PC-9 (cell line): ENCODE results near the gene HEATR5A. TPM values are rescaled to one million over a fixed set of nuclear protein-coding genes. Genes with fewer than 3 reads are reported as not detected.

Experiments
- BruUV-seq: library from RNA; stranded (reverse); fragments of 400-500 nt; replicated peaks from 2 replicates; lab custom pipeline; 2021; lab: Mats Ljungman, UMichigan
- CTCF ChIA-PET: fragments of 300-600 bp; sonication (Branson Sonifier 250); formaldehyde crosslinking; loops from one replicate; lab custom pipeline; 2022; ENCODE audit warnings: antibody characterized with exemption; lab: Charles Lee
- POLR2A ChIA-PET: fragments of 300-600 bp; sonication (Branson Sonifier 250); formaldehyde crosslinking; loops from one replicate; lab custom pipeline; 2022; ENCODE audit warnings: antibody characterized with exemption; ENCODE audit not compliant: unreplicated experiment; lab: Charles Lee
- DNase-seq, 2 experiments: peaks; one replicate each; pipeline versions ENCODE4 v3.0.0 to v3.0.0-alpha.2; 2015 to 2022; ENCODE audit warnings: mixed read lengths in 1 of 2
- H2AFZ ChIP-seq: fragments of 200-600 bp; sonication (generic); 2 replicates; pipeline ENCODE4 v1.8.1; 2017; ENCODE audit warnings: antibody characterized with exemption
- H3F3A ChIP-seq: fragments of 200-600 bp; sonication (generic); 2 replicates; pipeline ENCODE4 v1.8.1; 2017; ENCODE audit warnings: antibody characterized with exemption, mild to moderate bottlenecking, low read depth; ENCODE audit not compliant: insufficient read depth
- H3K27ac ChIP-seq: fragments of 200-600 bp; sonication (generic); 2 replicates; pipeline ENCODE4 v1.6.1; 2016; ENCODE audit warnings: mixed run types
- H3K27me3 ChIP-seq: fragments of 200-600 bp; sonication (generic); 2 replicates; pipeline ENCODE4 v1.6.1; 2016; ENCODE audit warnings: low read depth, mixed run types; ENCODE audit not compliant: insufficient read depth
- H3K36me3 ChIP-seq: fragments of 200-600 bp; sonication (generic); 2 replicates; pipeline ENCODE4 v1.6.1; 2016; ENCODE audit warnings: low read depth, mixed run types
- H3K4me1 ChIP-seq: fragments of 200-600 bp; sonication (generic); replicated peaks from 2 replicates; pipeline ENCODE4 v1.6.1; 2016; ENCODE audit warnings: mixed run types; ENCODE audit not compliant: insufficient read depth
- H3K4me2 ChIP-seq: fragments of 200-600 bp; sonication (generic); 2 replicates; pipeline ENCODE4 v1.6.1; 2017; ENCODE audit warnings: mixed run types
- H3K4me3 ChIP-seq: fragments of 200-600 bp; sonication (generic); 2 replicates; pipeline ENCODE4 v1.6.1; 2016; ENCODE audit warnings: mixed run types
- H3K79me2 ChIP-seq: fragments of 200-600 bp; sonication (generic); 2 replicates; pipeline ENCODE4 v1.6.1; 2017; ENCODE audit warnings: low read depth, mixed run types
- H3K9me2 ChIP-seq: fragments of 200-600 bp; sonication (generic); 2 replicates; pipeline ENCODE4 v1.8.1; 2017; ENCODE audit warnings: mild to moderate bottlenecking; ENCODE audit not compliant: insufficient read depth
- H3K9me3 ChIP-seq: fragments of 200-600 bp; sonication (generic); 2 replicates; pipeline ENCODE4 v1.8.1; 2016; ENCODE audit warnings: low read depth; ENCODE audit not compliant: insufficient read depth
- H4K20me1 ChIP-seq: fragments of 200-600 bp; sonication (generic); 2 replicates; pipeline ENCODE4 v1.8.1; 2017; ENCODE audit not compliant: insufficient read depth
- EZH2 ChIP-seq: fragments of 200-600 bp; sonication (generic); IDR thresholded peaks from 2 replicates; pipeline ENCODE4 v1.8.0; 2017; ENCODE audit warnings: antibody characterized with exemption, low read depth
- intact Hi-C: fragments of 100-400 bp; cut with micrococcal nuclease; formaldehyde crosslinking; loops from one replicate; pipeline ENCODE4 v1.10.0; 2022; ENCODE audit not compliant: unreplicated experiment
- total RNA-seq: library from RNA; stranded (reverse); gene quantifications from 2 replicates; pipeline ENCODE4 v1.2.3, GENCODE V29; 2021
- TF ChIP-seq, protein P1 (sequence below): fragments of 200-600 bp; sonication (generic); conservative IDR thresholded peaks from 2 replicates; pipeline ENCODE4 v1.6.1; 2017; ENCODE audit warnings: mixed run types, antibody characterized with exemption, mild to moderate bottlenecking, moderate library complexity

HEATR5A gene
- total RNA-seq, 1 experiment from 2014 or later, result 25.7 TPM

DNA sequence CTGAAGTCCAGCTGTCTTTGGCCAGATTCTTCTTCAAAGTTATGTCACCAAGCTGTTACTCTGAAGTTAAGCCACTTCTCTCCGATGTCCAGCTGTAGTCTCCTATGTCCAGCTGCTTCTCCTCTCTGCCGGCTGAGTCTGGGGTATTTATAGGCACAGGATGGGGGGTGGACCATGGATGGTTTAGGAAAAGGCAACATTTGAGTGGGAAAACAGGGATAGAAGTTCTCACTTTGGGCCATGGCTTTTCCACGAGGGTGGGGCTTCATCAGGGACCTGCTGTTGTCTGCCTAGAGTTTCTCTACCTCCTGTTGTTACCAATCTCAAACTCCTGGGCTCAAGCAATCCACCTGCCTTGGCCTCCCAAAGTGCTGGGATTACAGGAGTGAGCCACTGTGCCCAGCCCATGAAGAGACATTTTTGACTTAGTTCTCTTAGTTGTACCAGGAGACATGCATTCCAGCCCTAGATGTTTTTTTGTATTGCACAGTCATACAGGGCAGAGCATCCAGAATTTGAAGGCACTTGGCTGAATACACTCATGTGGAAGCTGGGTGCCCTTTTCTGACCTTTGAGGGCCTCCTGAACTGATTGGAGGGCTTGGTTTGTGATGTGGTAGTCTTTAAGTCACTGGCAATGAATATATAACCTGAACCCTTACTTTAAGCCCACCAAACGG lies 132.9 kb downstream of the HEATR5A start:
- DNase-seq, result no peak
- TF ChIP-seq EZH2, result no peak
- TF ChIP-seq, protein P1, sequence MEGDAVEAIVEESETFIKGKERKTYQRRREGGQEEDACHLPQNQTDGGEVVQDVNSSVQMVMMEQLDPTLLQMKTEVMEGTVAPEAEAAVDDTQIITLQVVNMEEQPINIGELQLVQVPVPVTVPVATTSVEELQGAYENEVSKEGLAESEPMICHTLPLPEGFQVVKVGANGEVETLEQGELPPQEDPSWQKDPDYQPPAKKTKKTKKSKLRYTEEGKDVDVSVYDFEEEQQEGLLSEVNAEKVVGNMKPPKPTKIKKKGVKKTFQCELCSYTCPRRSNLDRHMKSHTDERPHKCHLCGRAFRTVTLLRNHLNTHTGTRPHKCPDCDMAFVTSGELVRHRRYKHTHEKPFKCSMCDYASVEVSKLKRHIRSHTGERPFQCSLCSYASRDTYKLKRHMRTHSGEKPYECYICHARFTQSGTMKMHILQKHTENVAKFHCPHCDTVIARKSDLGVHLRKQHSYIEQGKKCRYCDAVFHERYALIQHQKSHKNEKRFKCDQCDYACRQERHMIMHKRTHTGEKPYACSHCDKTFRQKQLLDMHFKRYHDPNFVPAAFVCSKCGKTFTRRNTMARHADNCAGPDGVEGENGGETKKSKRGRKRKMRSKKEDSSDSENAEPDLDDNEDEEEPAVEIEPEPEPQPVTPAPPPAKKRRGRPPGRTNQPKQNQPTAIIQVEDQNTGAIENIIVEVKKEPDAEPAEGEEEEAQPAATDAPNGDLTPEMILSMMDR, result no peak
- Histone ChIP-seq H3F3A (no peaks in the 10 kb centered on the region), H3K79me2 (no peaks in the 10 kb centered on the region), H3K9me3 (no peaks in the 10 kb centered on the region; the same call in 1 of the 2 replicates), H4K20me1 (no peaks in the 10 kb centered on the region), H3K36me3 (no peaks in the 10 kb centered on the region), H3K9me2 (no peaks in the 10 kb centered on the region), H3K27ac (no peak overlapping the region), H3K27me3 (no peaks in the 10 kb centered on the region), H2AFZ (no peak overlapping the region), H3K4me1 (no peaks in the 10 kb centered on the region; the same call in 1 of the 2 replicates), H3K4me3 (no peak overlapping the region), H3K4me2 (no peak overlapping the region)
- POLR2A ChIA-PET, result no interaction called here
- CTCF ChIA-PET, result no interaction called here
- BruUV-seq, result no TSS peak
- intact Hi-C loops, result no loop called here

DNA sequence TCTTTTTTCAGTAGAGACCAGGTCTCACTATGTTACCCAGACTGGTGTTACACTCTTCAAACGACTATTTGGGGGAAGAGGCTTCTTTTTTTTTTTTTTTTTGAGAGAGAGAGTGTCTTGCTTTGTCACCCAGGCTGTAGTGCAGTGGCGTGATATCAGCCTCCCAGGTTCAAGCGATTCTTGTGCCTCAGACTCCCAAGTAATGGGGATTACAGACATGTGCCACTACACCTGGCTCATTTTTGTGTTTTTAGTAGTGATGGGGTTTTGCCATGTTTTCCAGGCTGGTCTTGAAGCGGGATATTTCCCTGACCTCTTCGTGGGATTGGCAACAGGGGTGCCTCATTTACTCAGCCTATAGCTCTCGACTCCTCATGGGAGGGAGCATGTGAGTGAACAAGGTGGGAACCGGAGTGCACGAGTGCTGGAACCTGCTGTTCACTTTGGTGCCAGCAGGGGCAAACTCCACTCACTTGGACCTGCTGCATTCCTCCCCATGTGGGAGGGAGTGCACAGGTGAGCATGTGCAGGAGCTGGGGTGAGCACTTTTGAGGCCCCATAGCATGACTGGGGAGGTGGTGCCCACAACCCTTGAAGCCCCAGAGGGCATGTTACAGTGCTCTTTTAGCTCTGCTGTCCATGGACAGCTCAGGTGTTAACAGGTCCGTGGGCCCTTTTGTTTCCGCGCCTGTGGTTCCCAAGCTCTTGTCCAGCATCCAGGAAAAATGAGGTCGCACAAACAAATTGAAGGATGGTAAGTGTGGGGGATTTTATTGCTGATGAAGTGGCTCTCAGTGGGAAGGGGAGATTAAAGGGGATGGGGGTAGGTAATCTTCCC lies 133.7 kb downstream of the HEATR5A start:
- POLR2A ChIA-PET, result no interaction called here

More for the DNA sequence above, 133.7 kb downstream of the HEATR5A start:
- no peaks in the 10 kb centered on the region; the same call in 1 of the 2 replicates for H3K4me1 ChIP-seq
- no peaks in the 10 kb centered on the region for H3K9me2 ChIP-seq
- CTCF ChIA-PET, result no interaction called here
- H3K79me2 ChIP-seq, result no peaks in the 10 kb centered on the region
- TF ChIP-seq, protein P1, result peak; percentile 46
- no peak for TF ChIP-seq EZH2
- no peaks in the 10 kb centered on the region; the same call in 1 of the 2 replicates for H3K9me3 ChIP-seq
- no peak overlapping the region for H3K4me3 ChIP-seq
- H3K27ac ChIP-seq, result no peak overlapping the region
- H3K36me3 ChIP-seq, result no peaks in the 10 kb centered on the region
- intact Hi-C loops, result no loop called here
- H3F3A ChIP-seq, result no peaks in the 10 kb centered on the region
- no peaks in the 10 kb centered on the region for H4K20me1 ChIP-seq
- no peak for DNase-seq
- no peak overlapping the region for H3K4me2 ChIP-seq
- no peak overlapping the region for H2AFZ ChIP-seq
- H3K27me3 ChIP-seq, result no peaks in the 10 kb centered on the region
- no TSS peak for BruUV-seq
